ENCODE data around the gene MRAS. TPM values are rescaled to one million over a fixed set of nuclear protein-coding genes. Genes with fewer than 3 reads are reported as not detected.

The MRAS gene
- polyA plus RNA-seq, 1 of the 3 experiments (the other 2 are of a cell fraction), result 25.0 TPM

DNA sequence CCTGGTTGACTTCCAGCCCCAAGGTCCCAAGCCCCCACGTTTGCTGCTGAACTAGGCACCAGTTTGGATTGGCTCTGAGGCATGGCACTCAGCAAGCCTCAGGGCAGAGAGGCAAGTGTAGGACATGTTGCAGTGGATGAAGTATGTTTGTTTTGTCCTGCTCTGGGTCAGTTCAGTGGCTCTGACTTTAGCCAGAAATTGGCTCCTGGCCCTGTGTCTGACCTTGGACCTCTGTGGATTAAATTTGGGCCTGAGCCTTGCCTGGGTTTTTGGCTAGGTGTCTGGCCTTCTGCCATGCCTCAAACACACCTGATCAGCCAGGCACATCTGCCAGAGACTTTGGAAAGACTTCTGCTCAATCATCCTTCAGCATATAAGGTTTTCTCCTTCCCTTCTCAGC lies 3.6 kb upstream of the MRAS start:
- peaks cover 0 to 7% of the 10 kb centered on the region in 2 experiments; a peak in 1 of 4 replicates for H3K4me1 ChIP-seq (ENCODE audit: control insufficient read depth in 1 of 2, insufficient read depth in 2 of 2, low read depth in 1 of 2, low read length in 1 of 2)
- H3K27ac ChIP-seq (ENCODE audit: low read depth in 2 of 2, low read length in 1 of 2), result no peak overlapping the region
- ChIA-PET CTCF (interaction anchor here (1.2 to 4.6 kb wide), 2 partner anchors 13 to 73 kb away, joined by 3 to 27 read pairs; partner anchors contain the start of gene NME9), POLR2A (no interaction called here)
- H3K4me2 ChIP-seq, result no peak overlapping the region
- TF ChIP-seq SMC3 (IDR thresholded peaks at IDR 0.05; ENCODE audit: low read depth, low read length), result no peak
- no peak for TF ChIP-seq MEF2A (IDR thresholded peaks at IDR 0.05; ENCODE audit: borderline replicate concordance, low read depth)
- TF ChIP-seq JUND (IDR thresholded peaks at IDR 0.05), result no peak
- no peak for TF ChIP-seq NFIC (IDR thresholded peaks at IDR 0.05; ENCODE audit: borderline replicate concordance)
- TF ChIP-seq, protein P1, sequence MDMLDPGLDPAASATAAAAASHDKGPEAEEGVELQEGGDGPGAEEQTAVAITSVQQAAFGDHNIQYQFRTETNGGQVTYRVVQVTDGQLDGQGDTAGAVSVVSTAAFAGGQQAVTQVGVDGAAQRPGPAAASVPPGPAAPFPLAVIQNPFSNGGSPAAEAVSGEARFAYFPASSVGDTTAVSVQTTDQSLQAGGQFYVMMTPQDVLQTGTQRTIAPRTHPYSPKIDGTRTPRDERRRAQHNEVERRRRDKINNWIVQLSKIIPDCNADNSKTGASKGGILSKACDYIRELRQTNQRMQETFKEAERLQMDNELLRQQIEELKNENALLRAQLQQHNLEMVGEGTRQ (IDR thresholded peaks at IDR 0.05; ENCODE audit: borderline replicate concordance, low read depth, low read length), result no peak
- TF ChIP-seq, protein P2, sequence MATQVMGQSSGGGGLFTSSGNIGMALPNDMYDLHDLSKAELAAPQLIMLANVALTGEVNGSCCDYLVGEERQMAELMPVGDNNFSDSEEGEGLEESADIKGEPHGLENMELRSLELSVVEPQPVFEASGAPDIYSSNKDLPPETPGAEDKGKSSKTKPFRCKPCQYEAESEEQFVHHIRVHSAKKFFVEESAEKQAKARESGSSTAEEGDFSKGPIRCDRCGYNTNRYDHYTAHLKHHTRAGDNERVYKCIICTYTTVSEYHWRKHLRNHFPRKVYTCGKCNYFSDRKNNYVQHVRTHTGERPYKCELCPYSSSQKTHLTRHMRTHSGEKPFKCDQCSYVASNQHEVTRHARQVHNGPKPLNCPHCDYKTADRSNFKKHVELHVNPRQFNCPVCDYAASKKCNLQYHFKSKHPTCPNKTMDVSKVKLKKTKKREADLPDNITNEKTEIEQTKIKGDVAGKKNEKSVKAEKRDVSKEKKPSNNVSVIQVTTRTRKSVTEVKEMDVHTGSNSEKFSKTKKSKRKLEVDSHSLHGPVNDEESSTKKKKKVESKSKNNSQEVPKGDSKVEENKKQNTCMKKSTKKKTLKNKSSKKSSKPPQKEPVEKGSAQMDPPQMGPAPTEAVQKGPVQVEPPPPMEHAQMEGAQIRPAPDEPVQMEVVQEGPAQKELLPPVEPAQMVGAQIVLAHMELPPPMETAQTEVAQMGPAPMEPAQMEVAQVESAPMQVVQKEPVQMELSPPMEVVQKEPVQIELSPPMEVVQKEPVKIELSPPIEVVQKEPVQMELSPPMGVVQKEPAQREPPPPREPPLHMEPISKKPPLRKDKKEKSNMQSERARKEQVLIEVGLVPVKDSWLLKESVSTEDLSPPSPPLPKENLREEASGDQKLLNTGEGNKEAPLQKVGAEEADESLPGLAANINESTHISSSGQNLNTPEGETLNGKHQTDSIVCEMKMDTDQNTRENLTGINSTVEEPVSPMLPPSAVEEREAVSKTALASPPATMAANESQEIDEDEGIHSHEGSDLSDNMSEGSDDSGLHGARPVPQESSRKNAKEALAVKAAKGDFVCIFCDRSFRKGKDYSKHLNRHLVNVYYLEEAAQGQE (IDR thresholded peaks at IDR 0.05; ENCODE audit: low read depth, low read length), result no peak
- no peak for TF ChIP-seq GATA2 (CRISPR knock-in tag; IDR thresholded peaks at IDR 0.05)
- TF ChIP-seq NRF1 (IDR thresholded peaks at IDR 0.05; ENCODE audit: low read depth, low read length), result no peak
- TF ChIP-seq, protein P3, sequence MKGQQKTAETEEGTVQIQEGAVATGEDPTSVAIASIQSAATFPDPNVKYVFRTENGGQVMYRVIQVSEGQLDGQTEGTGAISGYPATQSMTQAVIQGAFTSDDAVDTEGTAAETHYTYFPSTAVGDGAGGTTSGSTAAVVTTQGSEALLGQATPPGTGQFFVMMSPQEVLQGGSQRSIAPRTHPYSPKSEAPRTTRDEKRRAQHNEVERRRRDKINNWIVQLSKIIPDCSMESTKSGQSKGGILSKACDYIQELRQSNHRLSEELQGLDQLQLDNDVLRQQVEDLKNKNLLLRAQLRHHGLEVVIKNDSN (IDR thresholded peaks at IDR 0.05; ENCODE audit: borderline replicate concordance, low read depth), result no peak
- TF ChIP-seq TAF1 (IDR thresholded peaks at IDR 0.05; ENCODE audit: borderline replicate concordance, low read depth, low read length), result no peak
- H3K9me2 ChIP-seq, result no peaks in the 10 kb centered on the region
- H2AFZ ChIP-seq (ENCODE audit: low read depth), result no peak overlapping the region
- no peaks in the 10 kb centered on the region for H3K27me3 ChIP-seq (ENCODE audit: insufficient read depth)
- WGBS (ENCODE audit: low lambda C conversion rate), result 44% methylated on average over 1 of the region's 1 CpG
- H3K9me3 ChIP-seq, result no peaks in the 10 kb centered on the region
- no peaks in the 10 kb centered on the region for H3K36me3 ChIP-seq (replicated peaks in 1 of 2; ENCODE audit: control insufficient read depth in 1 of 2, insufficient read depth in 2 of 2, low read length in 1 of 2)
- no peak overlapping the region for H3K4me3 ChIP-seq (ENCODE audit: low read depth in 2 of 2, low read length in 1 of 2)
- H3F3A ChIP-seq (replicated peaks; ENCODE audit: insufficient read depth), result peaks cover 8% of the 10 kb centered on the region
- DNase-seq, result no peak
- no peaks in the 10 kb centered on the region; the same call in 1 of the 2 replicates for H3K79me2 ChIP-seq (ENCODE audit: insufficient read depth)
- H3K9ac ChIP-seq, result no peak overlapping the region
- H4K20me1 ChIP-seq (ENCODE audit: insufficient read depth), result no peaks in the 10 kb centered on the region

Measured in SK-N-SH (cell line).